NT2/D1 (cell line): ENCODE results near the gene HUS1B.
A peak's percentile ranks its signal among the peaks of the same experiment; 100 is the strongest.
"Not testable (repeated sequence)": the region's sequence is repeated elsewhere in the genome, so short reads cannot be mapped to it uniquely, and the experiment has no call there.

Source experiments
- DNase-seq: peaks from one replicate; pipeline ENCODE4 v3.0.0-alpha.2; 2011; ENCODE audit warnings: low read depth, low spot score
- H3K27me3 ChIP-seq: 2 replicates; pipeline ENCODE4 v1.6.0; 2011; ENCODE audit warnings: mild to moderate bottlenecking; ENCODE audit not compliant: insufficient read length, insufficient read depth
- H3K36me3 ChIP-seq: 2 replicates; pipeline ENCODE4 v1.6.1; 2011; ENCODE audit warnings: mild to moderate bottlenecking, low read length, mixed read lengths; ENCODE audit not compliant: insufficient read depth, insufficient read length
- H3K4me1 ChIP-seq: 2 replicates; pipeline ENCODE4 v1.5.1; 2011; ENCODE audit not compliant: insufficient read depth, insufficient read length
- H3K4me3 ChIP-seq: 2 replicates; pipeline ENCODE4 v1.5.1; 2011; ENCODE audit warnings: low read depth; ENCODE audit not compliant: insufficient read length
- H3K9ac ChIP-seq: 2 replicates; pipeline ENCODE4 v1.6.0; 2011; ENCODE audit warnings: low read depth; ENCODE audit not compliant: insufficient read length
- H3K9me3 ChIP-seq: 2 replicates; pipeline ENCODE4 v1.5.1; 2011; ENCODE audit warnings: mild to moderate bottlenecking, low read length; ENCODE audit not compliant: insufficient read depth
- SUZ12 ChIP-seq: IDR thresholded peaks from 2 replicates; pipeline ENCODE4 v1.6.1; 2011; ENCODE audit not compliant: insufficient read length, insufficient read depth; ENCODE audit errors: extremely low read depth
- YY1 ChIP-seq: IDR thresholded peaks from 2 replicates; pipeline ENCODE4 v1.6.1; 2011; ENCODE audit not compliant: insufficient read length, insufficient read depth
- ZNF274 ChIP-seq: IDR thresholded peaks from 2 replicates; pipeline ENCODE4 v1.6.1; 2011; ENCODE audit warnings: mild to moderate bottlenecking, low read depth, low read length

The HUS1B gene

GRCh38 chr6:700490-700889, 43.6 kb upstream of the HUS1B start:
- H3K36me3 ChIP-seq, result no peaks in the 10 kb centered on the region
- no peak overlapping the region for H3K4me3 ChIP-seq
- no peaks in the 10 kb centered on the region for H3K9me3 ChIP-seq
- no peaks in the 10 kb centered on the region for H3K4me1 ChIP-seq
- TF ChIP-seq YY1 (no peak), SUZ12 (no peak), ZNF274 (no peak)
- no peak overlapping the region for H3K9ac ChIP-seq
- no peak for DNase-seq
- no peaks in the 10 kb centered on the region for H3K27me3 ChIP-seq

DNA sequence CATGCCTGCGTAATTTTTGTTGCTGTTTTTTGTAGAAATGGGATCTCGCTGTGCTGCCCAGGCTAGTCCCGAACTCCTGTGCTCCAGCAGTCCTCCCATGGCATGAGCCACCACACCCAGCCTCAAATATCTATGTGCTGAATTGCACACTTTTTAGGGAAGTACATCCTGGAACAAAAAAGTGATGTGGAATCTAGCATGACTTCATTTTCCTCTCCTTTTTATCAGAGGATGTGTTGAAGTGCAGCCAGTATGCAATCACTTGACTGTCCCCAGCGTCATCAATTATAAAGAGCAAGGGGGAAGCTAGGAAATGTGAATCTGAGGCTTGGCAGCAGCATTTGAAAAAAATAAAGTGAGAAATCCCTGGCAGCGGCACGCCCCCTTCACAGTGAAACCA, 42.4 kb upstream of the HUS1B start:
- Histone ChIP-seq H3K4me3 (no peak overlapping the region), H3K27me3 (no peaks in the 10 kb centered on the region), H3K9ac (no peak overlapping the region), H3K36me3 (no peaks in the 10 kb centered on the region), H3K9me3 (no peaks in the 10 kb centered on the region), H3K4me1 (no peaks in the 10 kb centered on the region)
- DNase-seq, result no peak
- TF ChIP-seq SUZ12, result no peak
- TF ChIP-seq ZNF274, result no peak
- no peak for TF ChIP-seq YY1

GRCh38 chr6:694431-695126, 37.7 kb upstream of the HUS1B start:
- not testable (repeated sequence) for H3K4me3 ChIP-seq, H3K36me3 ChIP-seq, H3K9me3 ChIP-seq, H3K4me1 ChIP-seq, H3K9ac ChIP-seq, H3K27me3 ChIP-seq, DNase-seq

- TF ChIP-seq SUZ12 (no peak), YY1 (no peak), ZNF274 (no peak)
- H3K4me1 ChIP-seq, result no peaks in the 10 kb centered on the region
- H3K36me3 ChIP-seq, result peaks cover 4% of the 10 kb centered on the region
- no peak for DNase-seq
- H3K9me3 ChIP-seq, result no peaks in the 10 kb centered on the region
- no peaks in the 10 kb centered on the region for H3K27me3 ChIP-seq
- H3K9ac ChIP-seq, result peak overlapping the region; percentile 96
- H3K4me3 ChIP-seq, result peak overlapping the region; percentile 87
Measured at GRCh38 chr6:693723-694009, 36.8 kb upstream of the HUS1B start.

DNA sequence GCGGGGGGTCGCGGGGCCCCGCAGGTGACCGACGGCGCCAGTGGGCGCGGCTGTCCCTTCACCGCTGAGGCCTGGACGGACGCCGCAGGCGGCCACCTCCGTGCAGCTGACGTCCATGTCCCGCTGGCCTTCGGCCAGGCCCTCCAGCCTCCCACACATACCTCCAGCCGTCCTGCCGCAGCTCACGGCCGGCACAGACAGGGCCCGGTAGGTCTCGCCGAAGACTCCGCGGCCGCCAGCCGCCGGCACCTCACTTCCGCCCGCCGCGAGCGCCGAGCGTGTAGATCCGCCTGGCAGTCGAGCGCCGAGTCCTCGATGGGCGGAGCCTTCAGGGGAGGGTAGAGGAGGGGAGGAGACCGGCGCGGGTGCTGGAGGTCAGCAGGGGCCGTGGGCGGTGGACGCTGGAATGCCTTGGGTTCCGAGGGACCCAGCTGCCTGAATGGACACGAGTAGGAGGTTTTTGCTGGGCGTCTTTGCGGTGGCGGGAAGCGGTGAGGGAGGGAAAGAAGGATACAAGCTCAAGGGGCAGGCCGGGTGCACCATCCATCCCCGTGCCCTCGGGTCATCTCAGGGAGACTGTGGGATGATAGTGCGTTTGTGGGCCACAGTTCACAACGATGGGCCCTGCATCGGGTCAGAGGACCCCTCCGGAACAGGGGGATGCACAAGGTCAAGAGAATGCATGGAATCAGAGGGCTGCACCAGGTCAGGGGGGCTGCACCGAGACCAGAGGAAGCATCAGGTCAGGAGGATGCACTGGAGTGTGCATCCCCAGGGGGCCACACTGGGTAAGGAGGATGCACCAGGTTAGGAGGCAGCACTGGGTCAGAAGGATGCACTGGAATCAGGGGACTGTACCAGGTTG, 36.2 kb upstream of the HUS1B start, which contains the start of gene EXOC2:
EXOC2 (minus strand) TSS at position 282 of the 865 bp plus-strand sequence. CDS start 55,321 bp downstream, outside the sequence.
- no peaks in the 10 kb centered on the region for H3K9me3 ChIP-seq
- H3K4me1 ChIP-seq, result no peaks in the 10 kb centered on the region
- peak within 1 kb of the TSS; percentile 96 for H3K9ac ChIP-seq
- TF ChIP-seq YY1 (no peak), ZNF274 (no peak), SUZ12 (no peak)
- no peaks in the 10 kb centered on the region for H3K27me3 ChIP-seq
- DNase-seq, result no peak
- H3K4me3 ChIP-seq, result peak within 1 kb of the TSS; percentile 87
- H3K36me3 ChIP-seq, result peaks cover 9% of the 10 kb centered on the region

- Histone ChIP-seq H3K27me3 (no peaks in the 10 kb centered on the region), H3K9me3 (no peaks in the 10 kb centered on the region), H3K4me3 (peak overlapping the region; percentile 87), H3K9ac (peak overlapping the region; percentile 79), H3K4me1 (no peaks in the 10 kb centered on the region), H3K36me3 (peaks cover 14% of the 10 kb centered on the region)
- no peak for DNase-seq
- TF ChIP-seq ZNF274 (no peak), YY1 (no peak), SUZ12 (no peak)
Measured at GRCh38 chr6:692356-692851, 35.5 kb upstream of the HUS1B start.

GRCh38 chr6:689223-689622, 32.3 kb upstream of the HUS1B start:
- Histone ChIP-seq H3K36me3 (peaks cover 14% of the 10 kb centered on the region), H3K4me1 (no peaks in the 10 kb centered on the region), H3K27me3 (no peaks in the 10 kb centered on the region), H3K9me3 (no peaks in the 10 kb centered on the region), H3K4me3 (no peak overlapping the region), H3K9ac (no peak overlapping the region)
- TF ChIP-seq SUZ12, result no peak
- no peak for TF ChIP-seq ZNF274
- TF ChIP-seq YY1, result no peak
- DNase-seq, result no peak
